Stimulated activated memory B cell treated with anti-CD40 and anti-IgM and Interleukin-4, amounts not matched to agents 10 μg/mL and 1 μg/mL and 100 μg/mL, for 72 hours (primary cell): ENCODE data around the gene ASXL2.
"Not testable (repeated sequence)": the region's sequence is repeated elsewhere in the genome, so short reads cannot be mapped to it uniquely, and the experiment has no call there.

Experiments
- ATAC-seq: fragments of 150-1000 bp; cut with Tn5 transposase; 2 replicates; pipeline ENCODE4 v1.10.0; 2021
- H3K27ac Mint-ChIP-seq: one replicate; pipeline ENCODE4 v1.8.0; 2022; ENCODE audit warnings: mild to moderate bottlenecking, mixed read lengths
- H3K27me3 Mint-ChIP-seq: one replicate; pipeline ENCODE4 v1.8.0; 2022; ENCODE audit warnings: mixed read lengths
- H3K36me3 Mint-ChIP-seq: one replicate; pipeline ENCODE4 v1.8.0; 2022; ENCODE audit warnings: mixed read lengths
- H3K4me1 Mint-ChIP-seq: one replicate; pipeline ENCODE4 v1.8.0; 2022; ENCODE audit warnings: mixed read lengths
- H3K4me3 Mint-ChIP-seq: one replicate; pipeline ENCODE4 v1.8.0; 2022; ENCODE audit warnings: mild to moderate bottlenecking, moderate library complexity, mixed read lengths
- H3K9me3 Mint-ChIP-seq: one replicate; pipeline ENCODE4 v1.8.0; 2022; ENCODE audit warnings: mixed read lengths

The ASXL2 gene

GRCh38 chr2:25829828-25830227 is 48.5 kb downstream of the ASXL2 start:
- Mint-ChIP-seq H3K27ac (no peak overlapping the region), H3K9me3 (peaks cover 9% of the 10 kb centered on the region), H3K27me3 (no peaks in the 10 kb centered on the region), H3K4me3 (no peak overlapping the region), H3K36me3 (peaks cover 51% of the 10 kb centered on the region), H3K4me1 (peaks cover 52% of the 10 kb centered on the region)
- no peak for ATAC-seq

GRCh38 chr2:25829377-25829704 is 48.9 kb downstream of the ASXL2 start:
- Mint-ChIP-seq H3K36me3 (peaks cover 50% of the 10 kb centered on the region), H3K27ac (no peak overlapping the region), H3K4me1 (peaks cover 57% of the 10 kb centered on the region), H3K4me3 (no peak overlapping the region), H3K27me3 (no peaks in the 10 kb centered on the region), H3K9me3 (peaks cover 9% of the 10 kb centered on the region)
- ATAC-seq, result no peak

- not testable (repeated sequence) for H3K9me3 Mint-ChIP-seq, H3K27ac Mint-ChIP-seq, ATAC-seq, H3K27me3 Mint-ChIP-seq, H3K4me3 Mint-ChIP-seq
- Mint-ChIP-seq H3K36me3 (peaks cover 46% of the 10 kb centered on the region), H3K4me1 (peaks cover 59% of the 10 kb centered on the region)
Measured at GRCh38 chr2:25828532-25829376, 49.5 kb downstream of the ASXL2 start.

- H3K9me3 Mint-ChIP-seq, result no peaks in the 10 kb centered on the region
- H3K4me1 Mint-ChIP-seq, result peaks cover 58% of the 10 kb centered on the region
- no peaks in the 10 kb centered on the region for H3K27me3 Mint-ChIP-seq
- peak overlapping the region; percentile 84 for H3K27ac Mint-ChIP-seq
- H3K4me3 Mint-ChIP-seq, result peak overlapping the region; percentile 66
- peaks cover 22% of the 10 kb centered on the region for H3K36me3 Mint-ChIP-seq
- peak; percentile 68 for ATAC-seq
Measured at GRCh38 chr2:25825238-25825637, 53.0 kb downstream of the ASXL2 start.

- Mint-ChIP-seq H3K27ac (peak overlapping the region; percentile 84), H3K4me1 (peaks cover 54% of the 10 kb centered on the region), H3K4me3 (peak overlapping the region; percentile 66), H3K36me3 (peaks cover 17% of the 10 kb centered on the region), H3K27me3 (no peaks in the 10 kb centered on the region), H3K9me3 (no peaks in the 10 kb centered on the region)
- ATAC-seq, result no peak
Measured at GRCh38 chr2:25824718-25825117, 53.6 kb downstream of the ASXL2 start.

- Mint-ChIP-seq H3K9me3 (no peaks in the 10 kb centered on the region), H3K4me1 (peaks cover 52% of the 10 kb centered on the region), H3K36me3 (peaks cover 17% of the 10 kb centered on the region), H3K4me3 (peak overlapping the region; percentile 66), H3K27ac (peak overlapping the region; percentile 84), H3K27me3 (no peaks in the 10 kb centered on the region)
- peak; percentile 40 for ATAC-seq
Measured at GRCh38 chr2:25824216-25824615, 54.1 kb downstream of the ASXL2 start.

GRCh38 chr2:25822190-25823117 is 55.8 kb downstream of the ASXL2 start:
- peaks cover 15% of the 10 kb centered on the region for H3K36me3 Mint-ChIP-seq
- peak overlapping the region; percentile 83 for H3K27ac Mint-ChIP-seq
- H3K9me3 Mint-ChIP-seq, result no peaks in the 10 kb centered on the region
- ATAC-seq, result peak; percentile 88
- H3K4me3 Mint-ChIP-seq, result peak overlapping the region; percentile 69
- peaks cover 55% of the 10 kb centered on the region for H3K4me1 Mint-ChIP-seq
- H3K27me3 Mint-ChIP-seq, result no peaks in the 10 kb centered on the region

- H3K27ac Mint-ChIP-seq, result peak overlapping the region; percentile 83
- H3K9me3 Mint-ChIP-seq, result no peaks in the 10 kb centered on the region
- peaks cover 55% of the 10 kb centered on the region for H3K4me1 Mint-ChIP-seq
- H3K4me3 Mint-ChIP-seq, result peak overlapping the region; percentile 69
- no peak for ATAC-seq
- H3K36me3 Mint-ChIP-seq, result peaks cover 15% of the 10 kb centered on the region
- no peaks in the 10 kb centered on the region for H3K27me3 Mint-ChIP-seq
Measured at GRCh38 chr2:25821225-25822056, 56.8 kb downstream of the ASXL2 start.

- H3K9me3 Mint-ChIP-seq, result no peaks in the 10 kb centered on the region
- peaks cover 21% of the 10 kb centered on the region for H3K36me3 Mint-ChIP-seq
- H3K27me3 Mint-ChIP-seq, result no peaks in the 10 kb centered on the region
- peaks cover 48% of the 10 kb centered on the region for H3K4me1 Mint-ChIP-seq
- H3K27ac Mint-ChIP-seq, result no peak overlapping the region
- no peak overlapping the region for H3K4me3 Mint-ChIP-seq
- no peak for ATAC-seq
Measured at GRCh38 chr2:25819597-25820039, 58.7 kb downstream of the ASXL2 start.

GRCh38 chr2:25817630-25818029 is 60.7 kb downstream of the ASXL2 start:
- no peak for ATAC-seq
- H3K4me3 Mint-ChIP-seq, result no peak overlapping the region
- peaks cover 18% of the 10 kb centered on the region for H3K36me3 Mint-ChIP-seq
- no peaks in the 10 kb centered on the region for H3K27me3 Mint-ChIP-seq
- H3K4me1 Mint-ChIP-seq, result peaks cover 39% of the 10 kb centered on the region
- no peak overlapping the region for H3K27ac Mint-ChIP-seq
- H3K9me3 Mint-ChIP-seq, result no peaks in the 10 kb centered on the region

- Mint-ChIP-seq H3K4me1 (peaks cover 35% of the 10 kb centered on the region), H3K36me3 (peaks cover 13% of the 10 kb centered on the region), H3K9me3 (no peaks in the 10 kb centered on the region), H3K27me3 (no peaks in the 10 kb centered on the region), H3K4me3 (no peak overlapping the region), H3K27ac (no peak overlapping the region)
- ATAC-seq, result no peak
Measured at GRCh38 chr2:25817006-25817405, 61.3 kb downstream of the ASXL2 start.

- H3K4me1 Mint-ChIP-seq, result peaks cover 28% of the 10 kb centered on the region
- H3K9me3 Mint-ChIP-seq, result no peaks in the 10 kb centered on the region
- peaks cover 13% of the 10 kb centered on the region for H3K36me3 Mint-ChIP-seq
- H3K4me3 Mint-ChIP-seq, result no peak overlapping the region
- no peaks in the 10 kb centered on the region for H3K27me3 Mint-ChIP-seq
- no peak overlapping the region for H3K27ac Mint-ChIP-seq
- no peak for ATAC-seq
Measured at GRCh38 chr2:25816249-25816648, 62.0 kb downstream of the ASXL2 start.

GRCh38 chr2:25814681-25815080 is 63.6 kb downstream of the ASXL2 start:
- Mint-ChIP-seq H3K4me1 (peaks cover 35% of the 10 kb centered on the region), H3K36me3 (peaks cover 23% of the 10 kb centered on the region), H3K4me3 (no peak overlapping the region), H3K27ac (no peak overlapping the region), H3K27me3 (no peaks in the 10 kb centered on the region), H3K9me3 (no peaks in the 10 kb centered on the region)
- no peak for ATAC-seq

- H3K9me3 Mint-ChIP-seq, result no peaks in the 10 kb centered on the region
- H3K27ac Mint-ChIP-seq, result no peak overlapping the region
- no peak overlapping the region for H3K4me3 Mint-ChIP-seq
- ATAC-seq, result no peak
- H3K4me1 Mint-ChIP-seq, result peaks cover 25% of the 10 kb centered on the region
- H3K27me3 Mint-ChIP-seq, result no peaks in the 10 kb centered on the region
- peaks cover 27% of the 10 kb centered on the region for H3K36me3 Mint-ChIP-seq
Measured at GRCh38 chr2:25810428-25810827, 67.9 kb downstream of the ASXL2 start.

- Mint-ChIP-seq H3K27ac (no peak overlapping the region), H3K9me3 (no peaks in the 10 kb centered on the region), H3K4me1 (peaks cover 18% of the 10 kb centered on the region), H3K27me3 (no peaks in the 10 kb centered on the region), H3K4me3 (no peak overlapping the region), H3K36me3 (peaks cover 26% of the 10 kb centered on the region)
- ATAC-seq, result no peak
Measured at GRCh38 chr2:25809646-25810045, 68.6 kb downstream of the ASXL2 start.
